Measurements from ENCODE around the gene RITA1.
A peak's percentile ranks its signal among the peaks of the same experiment; 100 is the strongest.

The RITA1 gene

DNA sequence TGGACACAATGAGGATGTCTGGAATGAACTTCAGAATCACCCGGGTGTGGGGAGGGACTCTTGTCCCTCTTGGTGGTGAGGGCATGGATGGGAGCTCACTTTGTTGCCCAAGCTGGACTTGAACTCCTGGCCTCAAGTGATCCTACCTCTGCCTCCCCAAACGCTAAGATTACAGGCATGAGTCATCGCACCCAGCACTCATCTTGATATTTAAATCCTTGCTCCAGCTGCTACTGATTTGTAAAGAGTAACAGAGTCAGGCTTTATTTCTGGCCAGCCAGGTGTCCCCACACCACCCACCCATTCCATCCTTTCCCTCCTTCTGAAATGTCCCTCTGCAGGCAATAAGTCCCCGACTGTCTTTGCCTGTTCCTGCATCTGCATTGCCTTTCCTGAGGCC, 5.2 kb upstream of the RITA1 start:
- no peak for DNase-seq

GRCh38 chr12:113181975-113182374, 3.5 kb upstream of the RITA1 start:
- no peak for DNase-seq

- no peak for DNase-seq
Measured at GRCh38 chr12:113183030-113183589, 2.4 kb upstream of the RITA1 start.

GRCh38 chr12:113184098-113184899, 1.2 kb upstream of the RITA1 start:
- DNase-seq, result no peak

- DNase-seq, result peak; percentile 80
Measured at GRCh38 chr12:113184900-113185179, 681 bp upstream of the RITA1 start.

DNA sequence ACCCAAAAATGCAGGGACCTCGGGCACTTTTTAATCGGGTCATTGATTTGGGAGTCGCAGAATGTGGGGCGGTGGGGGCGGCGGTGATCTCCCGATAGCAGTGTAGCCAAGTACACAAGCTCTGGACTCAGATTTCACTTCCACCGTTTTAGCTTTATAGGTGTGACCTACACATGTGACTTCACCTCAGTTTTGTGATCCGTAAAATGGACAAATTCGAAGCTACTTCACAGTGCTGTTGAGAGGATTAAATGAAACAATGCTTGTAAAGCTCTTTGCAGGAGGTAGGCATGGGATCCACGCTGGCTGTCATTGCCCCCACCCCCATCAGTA, 478 bp downstream of the RITA1 start:
- DNase-seq, result no peak

DNA sequence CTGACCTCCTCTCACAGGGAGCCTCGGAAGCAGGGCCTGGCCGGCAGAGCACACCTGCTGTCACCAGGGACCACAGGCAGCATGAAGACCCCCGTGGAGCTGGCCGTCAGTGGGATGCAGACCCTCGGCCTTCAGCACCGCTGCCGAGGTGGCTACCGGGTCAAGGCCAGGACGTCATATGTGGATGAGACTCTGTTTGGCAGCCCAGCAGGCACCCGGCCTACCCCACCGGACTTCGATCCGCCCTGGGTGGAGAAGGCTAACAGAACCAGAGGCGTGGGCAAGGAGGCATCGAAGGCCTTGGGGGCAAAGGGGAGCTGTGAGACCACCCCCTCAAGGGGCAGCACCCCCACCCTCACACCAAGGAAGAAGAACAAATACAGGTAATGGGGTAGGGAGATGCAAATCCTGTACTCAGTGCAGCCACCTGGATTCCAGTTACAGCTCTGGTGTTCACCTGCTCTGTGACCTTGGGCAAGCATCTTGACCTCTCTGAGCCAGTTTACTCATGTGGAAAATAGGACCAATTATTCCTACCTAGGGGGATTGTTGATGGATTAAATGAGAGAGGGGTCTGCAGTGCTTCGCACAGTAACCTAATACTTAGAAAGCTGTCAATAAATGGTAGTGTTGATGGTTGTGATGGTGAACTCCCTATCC, 1.3 kb downstream of the RITA1 start:
- DNase-seq, result no peak

DNA sequence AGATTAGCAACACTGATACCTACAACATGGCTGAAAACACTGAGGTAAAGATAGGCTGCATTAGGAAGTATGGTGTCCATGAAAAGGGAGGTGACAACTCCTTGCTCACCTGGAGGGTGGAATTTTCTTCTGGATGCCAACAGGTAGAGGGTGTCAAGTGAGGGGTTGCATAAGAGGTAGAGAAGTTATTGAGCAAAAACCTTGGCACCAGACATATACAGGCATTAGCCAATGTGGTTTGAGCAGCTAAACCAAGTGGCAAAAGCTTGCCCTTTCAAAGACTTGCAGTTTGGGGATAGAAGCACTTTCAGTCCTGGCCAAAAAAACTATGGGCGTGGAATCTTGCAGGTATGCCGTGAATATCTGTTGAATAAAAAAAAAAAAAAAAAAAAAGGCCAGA, 3.8 kb downstream of the RITA1 start:
- no peak for DNase-seq

DNA sequence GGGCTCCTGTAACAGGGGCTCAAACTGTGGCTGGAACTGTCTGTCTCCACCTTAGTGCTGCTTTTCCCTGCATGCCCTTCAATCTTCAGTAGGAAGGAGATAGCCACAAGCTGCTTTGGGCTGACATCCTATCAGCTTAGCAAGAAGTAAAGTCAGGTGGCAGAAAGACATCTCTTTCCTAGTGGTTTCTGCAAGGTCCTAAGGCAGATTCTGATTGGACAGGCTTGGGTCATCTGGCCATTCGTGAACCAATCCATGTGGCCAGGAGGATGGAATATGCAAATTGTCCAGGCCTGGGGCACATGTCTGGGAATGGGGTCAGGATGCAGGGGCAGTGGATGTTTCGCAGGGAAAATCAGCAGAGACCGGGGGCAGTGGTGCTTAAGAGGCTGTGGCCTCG, 5.2 kb downstream of the RITA1 start:
- no peak for DNase-seq

DNA sequence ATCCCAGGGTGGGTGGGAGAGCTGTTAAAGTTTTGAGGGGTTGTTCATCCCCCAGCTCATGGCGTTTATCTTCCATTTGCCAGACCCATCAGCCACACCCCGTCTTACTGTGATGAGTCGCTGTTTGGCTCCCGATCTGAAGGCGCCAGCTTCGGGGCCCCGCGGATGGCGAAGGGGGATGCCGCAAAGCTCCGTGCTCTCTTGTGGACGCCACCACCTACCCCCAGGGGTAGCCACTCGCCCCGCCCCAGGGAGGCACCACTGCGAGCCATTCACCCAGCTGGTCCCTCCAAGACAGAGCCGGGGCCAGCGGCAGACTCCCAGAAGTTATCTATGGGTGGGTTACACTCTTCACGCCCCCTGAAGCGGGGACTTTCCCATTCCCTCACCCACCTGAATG, 5.7 kb downstream of the RITA1 start:
- no peak for DNase-seq

- no peak for DNase-seq
Measured at GRCh38 chr12:113194971-113195391, 9.5 kb downstream of the RITA1 start.

- no peak for DNase-seq
Measured at GRCh38 chr12:113195598-113195997, 10.1 kb downstream of the RITA1 start.

GRCh38 chr12:113196582-113196981, 11.1 kb downstream of the RITA1 start:
- no peak for DNase-seq

DNA sequence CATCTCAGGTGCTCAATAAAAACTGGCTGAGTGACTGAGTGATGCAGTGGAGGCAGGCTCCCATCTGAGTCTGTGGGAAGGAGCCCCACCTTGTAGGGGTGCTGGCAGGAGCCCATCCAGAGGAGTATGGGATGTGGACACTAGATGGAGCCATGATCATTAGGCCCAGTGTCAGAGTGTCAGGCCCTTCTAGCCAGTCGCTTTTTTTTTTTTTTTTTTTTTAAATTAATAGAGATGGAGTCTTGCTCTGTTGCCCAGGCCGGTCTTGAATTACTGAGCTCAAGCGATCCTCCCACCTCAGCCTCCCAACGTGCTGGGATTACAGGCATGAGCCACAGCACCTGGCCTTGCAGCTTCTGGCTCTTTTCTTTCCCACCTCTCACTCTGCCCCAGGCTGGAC, 11.5 kb downstream of the RITA1 start:
- DNase-seq, result peak; percentile 16

DNA sequence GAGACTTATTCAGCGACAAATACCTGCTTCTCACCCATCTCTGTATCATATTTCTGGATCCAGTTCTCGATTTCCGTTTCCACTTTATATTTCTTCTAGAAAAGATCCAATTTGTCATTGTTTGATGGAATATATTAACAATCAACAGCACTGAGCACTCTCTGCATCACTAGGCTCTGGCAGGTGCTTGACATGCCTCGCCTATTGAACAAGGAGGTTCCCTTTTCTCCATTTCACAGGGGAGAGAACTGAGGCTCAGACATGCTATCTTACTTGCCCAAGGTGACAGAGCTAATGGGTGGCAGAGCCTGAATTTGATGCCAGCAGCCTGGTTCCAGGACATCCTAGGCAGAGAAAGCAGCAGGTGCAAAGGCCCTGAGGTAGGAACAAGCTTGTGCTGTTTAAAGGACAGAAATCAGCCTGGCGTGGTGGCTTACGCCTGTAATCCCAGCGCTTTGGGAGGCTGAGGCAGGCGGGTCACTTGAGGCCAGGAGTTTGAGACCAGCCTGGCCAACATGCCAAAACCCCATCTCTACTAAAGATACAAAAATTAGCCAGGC, 12.1 kb downstream of the RITA1 start:
- DNase-seq, result no peak

- no peak for DNase-seq
Measured at GRCh38 chr12:113198296-113198695, 12.8 kb downstream of the RITA1 start.

DNA sequence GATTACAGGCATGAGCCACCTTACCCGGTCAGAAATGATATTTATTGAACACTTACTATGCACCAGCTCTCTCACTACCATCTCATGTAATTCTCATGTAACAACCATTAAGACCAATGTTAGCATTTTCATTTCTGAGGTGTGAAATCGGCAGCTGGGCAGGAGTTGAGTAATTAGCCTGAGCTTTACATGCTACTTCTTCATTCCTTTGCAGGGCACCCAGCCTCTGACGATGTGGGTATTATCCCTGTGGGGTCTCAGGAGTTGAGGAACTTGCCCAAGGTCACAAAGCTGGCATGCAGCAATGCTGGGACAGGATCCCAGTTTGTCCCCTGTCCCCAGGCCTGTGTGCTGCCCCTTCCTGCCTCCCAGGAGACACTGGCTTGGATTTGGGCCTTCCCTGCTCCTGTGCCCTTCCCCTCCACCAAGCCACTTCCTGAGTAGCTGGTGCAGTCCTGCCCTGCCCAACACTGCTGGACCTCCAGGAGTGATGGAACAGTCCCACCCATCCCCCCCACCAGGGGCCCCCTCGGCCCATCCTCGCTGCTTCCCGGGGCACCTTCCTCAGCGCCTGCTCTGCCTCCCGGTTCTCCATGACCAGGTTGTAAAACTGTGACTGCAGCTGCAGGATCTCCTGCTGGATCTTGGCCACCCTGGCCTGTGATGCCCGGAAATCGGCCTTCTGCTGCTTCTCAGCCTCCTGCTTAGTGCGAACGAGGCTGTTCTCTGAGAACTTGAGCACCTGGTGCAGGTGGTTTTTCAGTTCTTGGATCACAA, 14.7 kb downstream of the RITA1 start:
- no peak for DNase-seq

DNA sequence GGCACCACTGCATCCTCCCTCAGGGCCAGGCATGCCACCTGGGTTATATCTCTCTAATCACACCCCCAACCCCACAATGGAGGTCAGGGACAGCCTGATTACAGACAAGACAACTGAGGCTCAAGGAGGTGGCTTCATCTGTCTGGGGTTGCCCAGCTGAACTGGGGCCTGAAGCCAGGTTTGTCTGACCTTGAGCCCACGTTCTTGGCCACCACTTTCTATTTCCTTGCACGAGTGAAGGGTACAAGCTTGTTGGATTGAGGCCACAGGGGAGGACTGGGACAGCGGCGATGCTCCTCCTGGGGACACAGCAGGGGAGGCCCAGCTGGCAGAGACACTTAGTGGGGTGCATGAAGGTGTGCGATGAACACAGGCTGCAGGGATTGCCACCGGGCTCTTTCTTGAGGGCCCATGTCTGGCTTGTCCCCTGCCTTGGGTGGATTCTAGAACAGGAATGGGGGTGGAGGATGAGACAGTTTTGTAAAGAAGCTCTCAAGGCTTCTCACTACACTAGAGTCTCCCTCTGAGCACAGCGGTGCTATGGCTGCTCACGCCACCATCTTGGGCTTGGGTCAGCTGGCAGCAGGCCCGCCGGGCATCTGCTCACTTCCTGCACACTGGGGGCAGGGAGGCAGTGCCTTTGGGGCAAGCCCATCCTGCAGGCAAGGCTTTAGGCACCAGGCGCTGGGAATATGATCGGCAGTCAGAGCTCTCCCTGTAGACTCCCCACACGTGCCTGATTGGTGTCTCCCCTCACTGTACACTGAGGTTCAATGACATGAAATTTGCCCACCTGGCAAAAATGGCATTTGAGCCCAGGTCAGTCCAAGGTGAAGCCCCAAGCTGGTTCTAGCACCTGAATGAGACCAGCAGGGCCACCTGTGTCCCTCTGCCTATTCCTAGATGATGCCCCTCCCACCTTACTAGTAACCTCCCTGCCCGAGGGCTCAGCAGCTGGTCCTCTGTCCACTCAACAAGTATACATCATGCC, 16.0 kb downstream of the RITA1 start:
- no peak for DNase-seq

- DNase-seq, result no peak
Measured at GRCh38 chr12:113202300-113203075, 17.0 kb downstream of the RITA1 start.

GRCh38 chr12:113203852-113204760, 18.6 kb downstream of the RITA1 start:
- DNase-seq, result no peak
